GM15510 (cell line): ENCODE data around the gene ALX3.

Experiments used
- POLR2A ChIP-seq: IDR thresholded peaks from 3 replicates; pipeline ENCODE4 v1.6.1; 2011; ENCODE audit warnings: borderline replicate concordance; ENCODE audit not compliant: insufficient read length; ENCODE audit errors: extremely low read depth

Gene ALX3

GRCh38 chr1:110070671-110071242 is at the start of gene ALX3:
ALX3 (minus strand) TSS chr1:110070672; CDS start chr1:110070612, 60 bp downstream.
- no peak for TF ChIP-seq POLR2A

GRCh38 chr1:110119843-110120242 is 49.4 kb upstream of the ALX3 start:
- TF ChIP-seq POLR2A = no peak

- no peak for TF ChIP-seq POLR2A
These were observed 48.3 kb upstream of the ALX3 start for GRCh38 chr1:110118636-110119396.

GRCh38 chr1:110114784-110115183 is 44.3 kb upstream of the ALX3 start:
- TF ChIP-seq POLR2A = no peak

GRCh38 chr1:110114173-110114572 is 43.7 kb upstream of the ALX3 start:
- TF ChIP-seq POLR2A = no peak

- no peak for TF ChIP-seq POLR2A
These were observed 43.1 kb upstream of the ALX3 start for GRCh38 chr1:110113551-110113950.

- TF ChIP-seq POLR2A = no peak
These were observed 42.2 kb upstream of the ALX3 start for GRCh38 chr1:110112656-110113055.

- TF ChIP-seq POLR2A = no peak
These were observed 41.7 kb upstream of the ALX3 start, which contains the start of gene UBL4B for GRCh38 chr1:110112143-110112542. UBL4B (plus strand) TSS chr1:110112443; CDS start chr1:110112535, 92 bp downstream.

GRCh38 chr1:110111081-110111480 is 40.6 kb upstream of the ALX3 start:
- TF ChIP-seq POLR2A = no peak

GRCh38 chr1:110107867-110108469 is 37.5 kb upstream of the ALX3 start:
- TF ChIP-seq POLR2A = no peak

- TF ChIP-seq POLR2A = no peak
These were observed 35.8 kb upstream of the ALX3 start for GRCh38 chr1:110106013-110106941.

GRCh38 chr1:110102081-110102480 is 31.6 kb upstream of the ALX3 start:
- TF ChIP-seq POLR2A = no peak

- TF ChIP-seq POLR2A = no peak
These were observed 29.9 kb upstream of the ALX3 start for GRCh38 chr1:110100335-110100734.

GRCh38 chr1:110098222-110099026 is 28.0 kb upstream of the ALX3 start:
- no peak for TF ChIP-seq POLR2A
